ENCODE results near the gene STOML1.

Gene STOML1

GRCh38 chr15:73959012-73959581 is 33.0 kb downstream of the STOML1 start:
- DNase-seq = peak; percentile 65

DNA sequence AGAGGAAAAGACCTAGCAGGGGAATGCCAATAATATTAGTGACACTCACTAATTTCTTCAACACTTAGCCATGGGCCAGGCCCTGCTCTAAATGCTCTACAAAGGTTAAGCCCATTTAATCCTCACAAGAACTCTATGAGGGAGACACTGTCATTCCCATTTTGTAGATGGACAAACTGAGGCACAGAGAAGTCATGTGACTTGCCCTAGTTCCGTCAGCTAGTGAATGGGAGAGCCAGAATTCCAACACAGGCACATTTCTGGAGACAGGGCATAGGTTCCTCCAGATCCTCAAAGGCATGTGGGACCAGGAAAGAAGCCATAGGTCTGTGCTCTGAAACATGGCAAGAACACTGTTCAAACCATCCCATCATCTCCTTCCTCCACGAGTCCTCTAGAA is 34.3 kb downstream of the STOML1 start:
- DNase-seq = no peak

- DNase-seq = no peak
Measured at GRCh38 chr15:73957276-73957675, 34.8 kb downstream of the STOML1 start.

GRCh38 chr15:73956743-73957135 is 35.4 kb downstream of the STOML1 start:
- DNase-seq = no peak

DNA sequence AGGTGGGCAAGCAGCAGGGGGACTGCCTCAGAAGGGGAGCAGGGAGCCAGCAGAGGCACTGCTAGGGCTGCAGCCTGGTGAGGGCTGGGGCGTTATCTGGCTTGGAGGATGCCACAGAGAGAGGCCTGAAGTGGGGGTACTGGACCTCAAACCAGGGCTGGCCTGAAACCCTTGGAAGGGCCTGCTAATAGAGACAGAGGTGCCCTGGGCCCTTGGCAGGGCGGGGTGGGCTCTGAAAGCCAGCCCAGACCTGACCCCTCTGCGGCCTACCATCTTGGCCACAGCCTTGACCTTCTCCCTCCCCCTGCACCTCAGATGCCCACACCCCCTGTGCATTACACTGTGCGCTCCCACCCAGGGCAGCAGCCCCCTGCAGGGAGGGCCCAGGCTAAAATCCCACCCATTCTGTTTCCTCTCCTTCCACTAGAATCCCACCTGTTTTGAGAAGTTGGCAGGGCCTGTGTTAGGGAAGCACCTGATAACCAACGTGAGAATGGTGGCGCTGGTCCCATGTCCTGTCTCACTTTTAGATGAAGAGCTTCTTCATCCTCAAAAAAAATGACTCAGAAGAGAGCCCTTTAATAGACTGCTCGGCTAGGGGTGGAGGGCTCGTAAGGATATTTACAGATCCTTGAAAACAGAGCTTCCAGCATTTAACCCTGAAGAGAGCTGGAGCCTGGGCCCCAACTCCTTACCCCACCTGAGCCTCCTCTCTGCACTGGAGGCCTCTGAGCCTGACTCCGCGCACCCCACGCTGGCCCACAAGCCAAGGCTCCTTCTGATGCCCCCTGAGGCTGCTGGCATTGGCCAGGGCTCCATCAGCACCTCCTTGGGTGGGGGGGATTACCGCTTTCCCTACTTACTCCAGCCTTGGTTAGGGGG is 36.0 kb downstream of the STOML1 start:
- no peak for DNase-seq

- no peak for DNase-seq
Measured at GRCh38 chr15:73955326-73955725, 36.8 kb downstream of the STOML1 start.

DNA sequence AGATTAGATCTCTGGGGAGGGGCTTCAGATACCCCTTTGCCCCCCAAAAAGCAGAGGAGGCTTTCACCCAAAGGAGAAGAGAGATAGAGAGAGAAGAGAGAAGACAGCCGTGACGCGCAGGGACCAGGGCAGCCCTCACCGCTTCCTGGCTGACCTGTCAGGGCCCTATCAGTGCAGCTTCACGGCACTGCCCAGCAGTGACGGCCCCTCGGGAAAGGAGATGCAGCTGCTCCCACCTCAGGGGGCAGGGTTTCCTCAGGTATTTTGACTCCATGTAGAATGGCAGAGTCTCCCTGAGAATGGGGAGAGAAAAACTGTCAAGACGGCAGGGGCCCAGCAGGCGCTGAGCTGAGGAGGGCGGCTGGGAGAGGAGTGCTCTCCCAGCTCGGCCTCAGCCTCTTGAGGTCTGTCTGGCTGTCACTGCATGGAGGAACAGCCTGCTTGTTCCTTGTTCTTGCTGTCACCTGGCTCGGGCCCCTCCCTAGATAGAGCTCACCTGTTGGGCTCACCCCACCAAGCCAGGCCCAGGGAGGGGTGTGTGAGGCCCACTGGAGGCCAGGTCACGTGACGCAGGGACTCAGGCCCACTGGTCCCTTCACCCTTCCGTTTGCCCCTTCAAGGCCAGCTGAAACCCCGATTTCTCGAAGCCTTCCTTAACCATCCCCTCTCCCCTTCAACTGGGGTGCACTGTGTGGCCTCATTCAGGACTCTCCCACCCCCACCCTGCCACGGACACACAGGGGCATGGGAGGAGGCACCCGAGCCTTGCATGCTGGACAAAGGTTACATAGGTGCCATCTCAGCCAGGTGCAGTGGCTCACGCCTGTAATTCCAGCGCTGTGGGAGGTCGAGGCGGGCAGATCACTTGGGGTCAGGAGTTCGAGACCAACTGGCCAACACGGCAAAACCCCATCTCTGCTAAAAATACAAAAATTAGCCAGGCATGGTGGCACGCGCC is 37.6 kb downstream of the STOML1 start:
- DNase-seq = no peak

DNA sequence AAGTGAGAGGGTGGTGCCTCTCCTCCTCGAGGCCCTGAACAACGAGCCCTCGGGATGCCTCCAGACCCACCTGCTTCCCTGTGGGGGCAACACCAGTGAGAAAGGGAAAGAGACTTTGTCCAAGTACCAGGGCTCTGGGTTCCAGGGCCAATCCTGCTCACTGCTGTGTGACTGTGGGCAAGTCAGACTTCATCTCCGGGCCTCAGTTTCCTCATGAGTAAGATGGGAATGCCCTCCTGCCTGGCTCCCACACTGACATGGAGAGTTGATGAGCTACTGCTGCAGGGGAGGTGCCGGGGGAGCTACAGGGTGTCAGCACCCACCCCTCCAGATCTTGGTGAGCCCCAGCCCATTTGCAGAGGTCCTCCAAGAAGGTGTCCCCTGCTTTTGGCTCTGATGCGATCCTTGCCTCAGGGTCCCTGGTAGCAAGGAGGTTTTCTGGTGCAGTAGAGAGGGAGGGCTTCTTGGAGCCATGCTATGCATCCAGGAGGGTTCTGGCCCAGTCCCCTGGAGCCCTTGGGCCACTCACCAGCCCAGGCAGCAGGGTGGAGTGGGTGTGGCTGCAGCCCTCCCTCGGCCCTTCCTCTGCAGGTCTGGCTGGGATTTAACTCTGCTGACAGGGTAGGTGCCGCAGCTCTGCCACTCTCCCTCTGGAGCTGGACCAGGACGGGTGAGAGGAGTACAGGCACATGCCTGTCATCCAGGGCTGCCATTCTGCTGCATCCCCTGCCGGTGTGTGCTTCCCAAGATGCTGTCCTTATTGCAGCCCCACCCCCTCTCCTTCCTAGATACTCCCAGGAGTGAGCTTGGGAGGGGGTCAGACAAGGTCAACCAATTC is 39.0 kb downstream of the STOML1 start:
- DNase-seq = no peak

DNA sequence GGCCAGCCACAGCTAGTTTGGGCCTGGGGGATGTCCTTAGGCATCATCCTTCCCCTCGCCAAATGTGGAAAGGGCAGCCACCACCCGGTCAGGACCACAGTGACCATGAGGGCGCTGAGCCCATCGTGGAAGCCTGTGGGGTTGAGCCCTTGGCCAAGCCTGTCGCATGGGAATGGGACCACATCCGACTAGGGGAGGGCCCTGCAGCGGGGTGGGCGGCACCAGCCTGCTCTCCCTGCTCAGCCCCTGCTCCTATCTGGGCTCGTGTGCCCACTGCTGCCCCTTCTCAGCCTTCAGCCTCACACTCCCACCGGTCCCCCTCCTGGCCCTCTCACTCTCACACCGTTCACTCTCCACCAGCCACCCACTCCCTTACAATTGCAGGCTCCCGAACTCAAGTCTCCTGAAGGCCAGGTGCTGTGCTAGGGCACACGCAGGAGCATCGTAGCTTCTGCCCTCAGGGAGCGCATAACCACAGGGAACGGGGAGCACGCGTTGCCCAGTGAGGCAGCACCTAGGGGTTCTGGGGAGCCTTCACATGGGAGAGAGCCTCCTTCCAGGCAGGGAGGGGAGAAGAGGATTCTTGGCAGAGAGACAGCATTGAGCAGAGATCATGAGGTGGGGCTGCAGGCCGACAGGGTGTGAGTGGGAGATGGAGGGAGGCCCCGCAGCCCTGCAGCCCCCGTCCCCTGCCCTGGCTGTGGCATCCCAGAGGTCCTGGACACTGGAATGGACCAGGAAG is 39.8 kb downstream of the STOML1 start:
- DNase-seq = no peak

- DNase-seq = no peak
Measured at GRCh38 chr15:73951601-73952000, 40.5 kb downstream of the STOML1 start.

- DNase-seq = peak; percentile 86
Measured at GRCh38 chr15:73950831-73951561, 41.1 kb downstream of the STOML1 start.

DNA sequence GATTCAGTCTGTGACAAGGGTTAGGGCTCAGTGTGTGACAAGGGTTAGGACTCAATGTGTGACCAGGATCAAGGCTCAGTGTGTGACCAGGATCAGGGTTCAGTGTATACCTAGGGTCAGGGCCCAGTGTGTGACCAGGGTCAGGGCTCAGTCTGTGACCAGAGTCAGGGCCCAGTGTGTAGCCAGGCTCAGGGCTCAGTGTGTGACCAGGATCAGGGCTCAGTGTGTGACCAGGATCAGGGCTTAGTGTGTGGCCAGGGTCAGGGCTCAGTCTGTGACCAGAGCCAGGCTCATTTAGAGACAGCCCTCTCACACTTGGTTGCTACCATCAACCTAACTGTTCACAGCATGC is 41.6 kb downstream of the STOML1 start:
- no peak for DNase-seq

DNA sequence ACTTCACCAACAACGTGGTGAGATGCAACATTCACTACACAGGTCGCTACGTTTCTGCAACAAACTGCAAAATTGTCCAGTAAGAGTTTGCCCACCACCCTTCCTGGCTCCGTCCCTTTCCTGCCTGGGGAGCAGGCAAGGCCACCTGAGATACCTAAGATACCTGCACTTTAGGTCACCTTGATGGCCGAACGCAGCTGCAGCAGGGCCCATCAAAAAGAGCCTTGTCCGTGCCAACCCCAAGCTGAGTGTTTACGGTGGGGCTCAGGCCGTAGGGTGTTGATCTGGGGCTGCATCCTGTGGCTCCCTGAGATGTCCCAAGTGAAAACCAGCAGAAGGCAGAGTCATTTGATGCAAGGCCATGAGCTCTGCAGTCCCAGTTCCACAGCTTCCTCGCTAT is 42.6 kb downstream of the STOML1 start:
- no peak for DNase-seq

DNA sequence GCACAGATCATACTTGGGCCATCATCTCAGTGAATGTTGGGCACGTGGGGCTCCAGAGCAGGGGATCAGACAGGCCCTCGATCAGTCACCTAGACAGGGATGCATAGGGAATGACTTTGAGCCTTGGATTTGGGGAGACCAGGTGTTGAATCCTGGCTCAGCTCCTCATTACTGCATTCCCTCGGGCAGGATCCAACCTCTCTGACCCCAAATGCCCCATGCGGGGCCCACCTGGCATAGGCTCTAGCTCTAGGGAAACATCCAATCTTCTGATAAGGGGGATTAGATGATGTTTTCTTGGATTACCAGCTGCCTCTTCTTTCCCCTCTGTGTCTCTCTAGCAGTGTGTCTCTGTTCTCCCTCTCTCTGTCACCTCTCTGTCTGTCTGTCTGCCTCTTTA is 43.1 kb downstream of the STOML1 start:
- DNase-seq = no peak

DNA sequence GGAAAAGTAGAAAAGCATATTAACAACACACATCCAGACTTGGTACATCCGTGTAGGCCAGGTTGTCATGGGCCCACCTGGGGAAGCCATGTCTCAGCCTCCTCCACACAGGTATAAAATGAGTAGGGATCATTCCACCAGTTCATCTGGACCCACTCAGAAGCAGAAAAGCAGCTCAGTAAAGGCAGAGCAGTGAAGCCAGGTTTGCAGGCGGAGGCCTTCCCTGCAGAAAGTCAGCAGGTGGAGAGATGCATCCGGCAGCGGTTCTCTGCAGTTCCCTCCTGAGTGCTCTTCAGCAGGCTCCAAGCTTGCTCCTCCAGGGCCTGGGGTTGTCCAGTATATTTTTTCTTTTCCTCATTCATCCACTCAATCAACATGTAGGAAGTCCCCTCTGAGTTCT is 43.7 kb downstream of the STOML1 start:
- DNase-seq = no peak

GRCh38 chr15:73947651-73948050 is 44.4 kb downstream of the STOML1 start:
- no peak for DNase-seq

- no peak for DNase-seq
Measured at GRCh38 chr15:73946795-73947370, 45.2 kb downstream of the STOML1 start.

DNA sequence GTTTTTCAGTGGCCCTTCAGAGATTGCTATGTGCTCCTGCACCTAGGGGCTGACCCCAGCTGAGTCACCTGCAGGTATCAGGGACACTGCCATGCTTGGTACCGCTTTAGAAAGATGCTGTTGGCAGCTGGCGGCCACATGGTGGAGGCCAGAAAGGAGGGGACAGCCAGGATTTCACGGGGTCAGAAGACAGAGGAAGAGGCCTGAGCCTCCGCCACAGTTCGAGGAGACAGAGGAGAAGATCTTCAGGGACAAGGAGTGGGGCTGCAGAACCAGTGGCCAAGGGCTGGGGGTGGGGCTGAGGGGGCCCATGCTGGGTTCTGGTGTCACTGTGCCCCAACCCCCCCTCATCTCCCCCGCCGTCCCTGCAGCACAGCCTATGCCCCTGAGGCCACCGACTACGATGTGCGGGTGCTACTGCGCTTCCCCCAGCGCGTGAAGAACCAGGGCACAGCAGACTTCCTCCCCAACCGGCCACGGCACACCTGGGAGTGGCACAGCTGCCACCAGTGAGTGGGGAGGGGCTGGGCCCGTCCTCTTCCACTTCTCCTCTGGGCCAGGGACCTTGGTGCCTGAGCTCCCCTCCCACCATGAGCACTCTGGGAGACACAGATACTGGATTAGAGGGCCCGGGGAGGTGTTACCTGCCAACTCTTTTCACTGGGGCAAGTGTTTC is 45.9 kb downstream of the STOML1 start:
- no peak for DNase-seq

DNA sequence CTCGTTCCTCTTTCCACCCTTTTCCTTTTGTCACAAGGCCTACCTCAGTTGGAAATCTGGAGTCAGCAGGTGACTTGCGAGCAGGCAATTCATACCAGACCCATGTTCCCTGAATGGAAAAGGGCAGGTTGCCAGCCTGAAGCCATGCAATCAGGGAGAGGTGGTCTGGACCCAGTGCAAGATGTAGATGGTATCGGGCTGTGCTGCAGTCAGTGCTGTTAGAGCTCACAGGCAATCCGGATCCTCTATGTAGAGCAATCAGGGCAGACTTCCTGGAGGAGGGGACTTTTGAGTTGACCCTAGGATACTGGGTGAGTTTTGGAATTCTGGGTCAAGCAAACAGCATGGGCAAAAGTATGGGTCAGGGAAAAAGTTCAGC is 47.0 kb downstream of the STOML1 start:
- DNase-seq = no peak
